K562 (cell line): Measurements from ENCODE around the gene TBC1D2. TPM values are rescaled to one million over a fixed set of nuclear protein-coding genes. Genes with fewer than 3 reads are reported as not detected.

ENCODE experiments used
- KLF6 ChIP-seq: fragments of 250-450 bp; sonication (Bioruptor Pico); IDR thresholded peaks from 2 replicates; pipeline ENCODE4 v1.4.0; 2020; ENCODE audit warnings: mild to moderate bottlenecking, moderate library complexity, borderline replicate concordance
- NEUROD1 ChIP-seq: fragments of 150-350 bp; IDR thresholded peaks from 2 replicates; pipeline ENCODE4 v1.6.1; 2014; ENCODE audit warnings: borderline replicate concordance, low read length, low read depth; ENCODE audit not compliant: partially characterized antibody
- NFXL1 ChIP-seq: fragments of 450-650 bp; formaldehyde crosslinking; IDR thresholded peaks from 2 replicates; pipeline ENCODE4 v1.4.0; 2021; ENCODE audit warnings: mild to moderate bottlenecking
- NR3C1 ChIP-seq: sonication (generic); formaldehyde crosslinking; IDR thresholded peaks from 2 replicates; pipeline ENCODE4 v1.8.1; 2022; ENCODE audit warnings: missing genetic modification reagents
- PURB ChIP-seq: sonication (generic); formaldehyde crosslinking; IDR thresholded peaks from 2 replicates; pipeline ENCODE4 v1.9.0; 2021; ENCODE audit warnings: low read depth, mild to moderate bottlenecking, missing genetic modification reagents
- ZFP36 ChIP-seq: fragments of 150-350 bp; IDR thresholded peaks from 2 replicates; pipeline ENCODE4 v1.6.1; 2018; ENCODE audit warnings: low read length, low read depth; ENCODE audit not compliant: partially characterized antibody
- ZNF707 ChIP-seq: fragments of 250-450 bp; sonication (Bioruptor Pico); conservative IDR thresholded peaks from 2 replicates; pipeline ENCODE4 v1.8.0; 2022; ENCODE audit warnings: inconsistent platforms, mild to moderate bottlenecking, moderate library complexity
- ZNF780A ChIP-seq: fragments of 250-450 bp; sonication (Bioruptor Pico); IDR thresholded peaks from 2 replicates; pipeline ENCODE4 v1.5.0; 2021; ENCODE audit warnings: mild to moderate bottlenecking
- polyA plus RNA-seq, 8 experiments: library from polyadenylated mRNA; depleted of rRNA in 4 of 8; stranded (reverse) in 5 of 8; unstranded in 3 of 8; fragments of >200 nt; fragmentation: Nextera tagmentation in 2 of 8; fragmentation: Illumina TruSeq in 1 of 8; extraction: Ambion mirVana in 2 of 8; extraction: Trizol in 1 of 8; gene quantifications; 2 replicates each; pipeline versions ENCODE4 v1.2.1 to v1.2.3, GENCODE V29; 2011 to 2014; ENCODE audit warnings: inconsistent platforms in 1 of 8, missing spikeins in 1 of 8
- total RNA-seq, 7 experiments: library from RNA; depleted of rRNA in 6 of 7; stranded (reverse); fragments of >200 nt in 6 of 7; fragmentation: Illumina TruSeq in 2 of 7; extraction: Trizol in 2 of 7; gene quantifications; 2 replicates each; pipeline versions ENCODE4 v1.2.1 to v1.2.3, GENCODE V29; 2011 to 2021; ENCODE audit warnings: low replicate concordance in 1 of 7
- TF ChIP-seq, protein P1 (sequence below): fragments of 450-650 bp; IDR thresholded peaks from 2 replicates; pipeline ENCODE4 v1.7.1; 2018; ENCODE audit warnings: mild to moderate bottlenecking, low read depth; ENCODE audit not compliant: partially characterized antibody
- TF ChIP-seq, protein P2 (sequence below): fragments of 450-650 bp; IDR thresholded peaks from 2 replicates; pipeline ENCODE4 v1.6.1; 2016; ENCODE audit warnings: mild to moderate bottlenecking

TBC1D2 gene
- total and polyA plus RNA-seq, 9 of the 15 experiments (the other 6 are each of a cell fraction or from before 2014, with no cell fraction given) = 0.10 to 7.0 (median 2.5) TPM

DNA sequence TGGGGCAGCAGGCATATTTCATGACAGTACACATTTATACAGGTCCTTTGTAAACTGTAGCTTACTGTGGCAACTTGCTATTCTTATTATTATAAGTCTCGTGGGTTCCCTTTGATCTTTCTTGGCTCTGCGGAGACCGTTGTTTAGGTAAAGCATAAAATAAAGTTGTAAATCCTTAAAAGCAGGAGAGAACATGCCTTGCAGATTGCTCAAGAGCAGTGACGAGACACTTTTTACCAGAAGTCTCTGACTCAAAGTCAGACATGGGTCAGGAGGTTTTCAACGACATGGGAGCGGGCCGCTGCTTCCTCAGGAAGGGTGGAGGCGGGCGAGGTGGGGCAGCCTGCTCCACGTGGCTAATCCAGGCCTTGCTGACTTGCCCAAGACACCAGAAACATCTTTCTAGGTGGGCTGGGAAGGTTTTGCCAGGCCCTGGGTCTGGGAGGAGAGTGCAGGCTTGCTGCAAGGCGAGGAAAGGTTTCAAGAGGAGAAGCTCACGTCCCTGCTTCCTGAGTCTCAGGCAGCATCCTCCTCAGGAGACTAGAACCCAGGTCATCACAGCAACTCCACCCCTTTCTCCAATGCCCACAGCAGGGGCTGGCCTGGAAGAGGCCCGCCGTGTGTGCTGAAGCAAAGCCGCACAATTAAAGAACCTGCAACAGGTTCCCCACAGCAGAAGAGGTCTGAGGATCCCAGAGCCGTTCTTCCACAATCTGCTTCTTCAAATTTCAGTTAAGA, 6.5 kb downstream of the TBC1D2 start (continued):
- TF ChIP-seq, protein P1, sequence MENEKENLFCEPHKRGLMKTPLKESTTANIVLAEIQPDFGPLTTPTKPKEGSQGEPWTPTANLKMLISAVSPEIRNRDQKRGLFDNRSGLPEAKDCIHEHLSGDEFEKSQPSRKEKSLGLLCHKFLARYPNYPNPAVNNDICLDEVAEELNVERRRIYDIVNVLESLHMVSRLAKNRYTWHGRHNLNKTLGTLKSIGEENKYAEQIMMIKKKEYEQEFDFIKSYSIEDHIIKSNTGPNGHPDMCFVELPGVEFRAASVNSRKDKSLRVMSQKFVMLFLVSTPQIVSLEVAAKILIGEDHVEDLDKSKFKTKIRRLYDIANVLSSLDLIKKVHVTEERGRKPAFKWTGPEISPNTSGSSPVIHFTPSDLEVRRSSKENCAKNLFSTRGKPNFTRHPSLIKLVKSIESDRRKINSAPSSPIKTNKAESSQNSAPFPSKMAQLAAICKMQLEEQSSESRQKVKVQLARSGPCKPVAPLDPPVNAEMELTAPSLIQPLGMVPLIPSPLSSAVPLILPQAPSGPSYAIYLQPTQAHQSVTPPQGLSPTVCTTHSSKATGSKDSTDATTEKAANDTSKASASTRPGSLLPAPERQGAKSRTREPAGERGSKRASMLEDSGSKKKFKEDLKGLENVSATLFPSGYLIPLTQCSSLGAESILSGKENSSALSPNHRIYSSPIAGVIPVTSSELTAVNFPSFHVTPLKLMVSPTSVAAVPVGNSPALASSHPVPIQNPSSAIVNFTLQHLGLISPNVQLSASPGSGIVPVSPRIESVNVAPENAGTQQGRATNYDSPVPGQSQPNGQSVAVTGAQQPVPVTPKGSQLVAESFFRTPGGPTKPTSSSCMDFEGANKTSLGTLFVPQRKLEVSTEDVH = peak; percentile 24
- TF ChIP-seq, protein P2, sequence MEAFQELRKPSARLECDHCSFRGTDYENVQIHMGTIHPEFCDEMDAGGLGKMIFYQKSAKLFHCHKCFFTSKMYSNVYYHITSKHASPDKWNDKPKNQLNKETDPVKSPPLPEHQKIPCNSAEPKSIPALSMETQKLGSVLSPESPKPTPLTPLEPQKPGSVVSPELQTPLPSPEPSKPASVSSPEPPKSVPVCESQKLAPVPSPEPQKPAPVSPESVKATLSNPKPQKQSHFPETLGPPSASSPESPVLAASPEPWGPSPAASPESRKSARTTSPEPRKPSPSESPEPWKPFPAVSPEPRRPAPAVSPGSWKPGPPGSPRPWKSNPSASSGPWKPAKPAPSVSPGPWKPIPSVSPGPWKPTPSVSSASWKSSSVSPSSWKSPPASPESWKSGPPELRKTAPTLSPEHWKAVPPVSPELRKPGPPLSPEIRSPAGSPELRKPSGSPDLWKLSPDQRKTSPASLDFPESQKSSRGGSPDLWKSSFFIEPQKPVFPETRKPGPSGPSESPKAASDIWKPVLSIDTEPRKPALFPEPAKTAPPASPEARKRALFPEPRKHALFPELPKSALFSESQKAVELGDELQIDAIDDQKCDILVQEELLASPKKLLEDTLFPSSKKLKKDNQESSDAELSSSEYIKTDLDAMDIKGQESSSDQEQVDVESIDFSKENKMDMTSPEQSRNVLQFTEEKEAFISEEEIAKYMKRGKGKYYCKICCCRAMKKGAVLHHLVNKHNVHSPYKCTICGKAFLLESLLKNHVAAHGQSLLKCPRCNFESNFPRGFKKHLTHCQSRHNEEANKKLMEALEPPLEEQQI = no peak
- TF ChIP-seq PURB (CRISPR knock-in tag) = no peak
- TF ChIP-seq NR3C1 (CRISPR knock-in tag) = no peak
- no peak for TF ChIP-seq NFXL1 (CRISPR knock-in tag)
- TF ChIP-seq ZFP36 = no peak
- TF ChIP-seq NEUROD1 = peak; percentile 26
- TF ChIP-seq ZNF780A (CRISPR knock-in tag) = no peak
- peak; percentile 79; the same call in 1 of the 2 replicates for TF ChIP-seq KLF6 (CRISPR knock-in tag)
- no peak for TF ChIP-seq ZNF707
